Measurements from ENCODE around the gene ZDHHC5.
"Not testable (repeated sequence)": the region's sequence is repeated elsewhere in the genome, so short reads cannot be mapped to it uniquely, and the experiment has no call there.

The ZDHHC5 gene

GRCh38 chr11:57674251-57674650 lies 6.3 kb downstream of the ZDHHC5 start:
- Histone ChIP-seq H3K27me3 (no peaks in the 10 kb centered on the region), H3K4me1 (ENCODE audit: control insufficient read depth in 1 of 2, insufficient read depth in 1 of 2, low read depth in 1 of 2, low read length in 1 of 2) (peaks cover 5 to 11% of the 10 kb centered on the region in 2 experiments), H3K36me3 (peaks cover 62% of the 10 kb centered on the region), H3K27ac (no peak overlapping the region), H3K4me3 (ENCODE audit: low read depth in 1 of 2, low read length in 1 of 2) (no peak overlapping the region), H3K9me3 (no peaks in the 10 kb centered on the region)
- TF ChIP-seq, protein P1, sequence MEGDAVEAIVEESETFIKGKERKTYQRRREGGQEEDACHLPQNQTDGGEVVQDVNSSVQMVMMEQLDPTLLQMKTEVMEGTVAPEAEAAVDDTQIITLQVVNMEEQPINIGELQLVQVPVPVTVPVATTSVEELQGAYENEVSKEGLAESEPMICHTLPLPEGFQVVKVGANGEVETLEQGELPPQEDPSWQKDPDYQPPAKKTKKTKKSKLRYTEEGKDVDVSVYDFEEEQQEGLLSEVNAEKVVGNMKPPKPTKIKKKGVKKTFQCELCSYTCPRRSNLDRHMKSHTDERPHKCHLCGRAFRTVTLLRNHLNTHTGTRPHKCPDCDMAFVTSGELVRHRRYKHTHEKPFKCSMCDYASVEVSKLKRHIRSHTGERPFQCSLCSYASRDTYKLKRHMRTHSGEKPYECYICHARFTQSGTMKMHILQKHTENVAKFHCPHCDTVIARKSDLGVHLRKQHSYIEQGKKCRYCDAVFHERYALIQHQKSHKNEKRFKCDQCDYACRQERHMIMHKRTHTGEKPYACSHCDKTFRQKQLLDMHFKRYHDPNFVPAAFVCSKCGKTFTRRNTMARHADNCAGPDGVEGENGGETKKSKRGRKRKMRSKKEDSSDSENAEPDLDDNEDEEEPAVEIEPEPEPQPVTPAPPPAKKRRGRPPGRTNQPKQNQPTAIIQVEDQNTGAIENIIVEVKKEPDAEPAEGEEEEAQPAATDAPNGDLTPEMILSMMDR (IDR thresholded peaks at IDR 0.05), result no peak

DNA sequence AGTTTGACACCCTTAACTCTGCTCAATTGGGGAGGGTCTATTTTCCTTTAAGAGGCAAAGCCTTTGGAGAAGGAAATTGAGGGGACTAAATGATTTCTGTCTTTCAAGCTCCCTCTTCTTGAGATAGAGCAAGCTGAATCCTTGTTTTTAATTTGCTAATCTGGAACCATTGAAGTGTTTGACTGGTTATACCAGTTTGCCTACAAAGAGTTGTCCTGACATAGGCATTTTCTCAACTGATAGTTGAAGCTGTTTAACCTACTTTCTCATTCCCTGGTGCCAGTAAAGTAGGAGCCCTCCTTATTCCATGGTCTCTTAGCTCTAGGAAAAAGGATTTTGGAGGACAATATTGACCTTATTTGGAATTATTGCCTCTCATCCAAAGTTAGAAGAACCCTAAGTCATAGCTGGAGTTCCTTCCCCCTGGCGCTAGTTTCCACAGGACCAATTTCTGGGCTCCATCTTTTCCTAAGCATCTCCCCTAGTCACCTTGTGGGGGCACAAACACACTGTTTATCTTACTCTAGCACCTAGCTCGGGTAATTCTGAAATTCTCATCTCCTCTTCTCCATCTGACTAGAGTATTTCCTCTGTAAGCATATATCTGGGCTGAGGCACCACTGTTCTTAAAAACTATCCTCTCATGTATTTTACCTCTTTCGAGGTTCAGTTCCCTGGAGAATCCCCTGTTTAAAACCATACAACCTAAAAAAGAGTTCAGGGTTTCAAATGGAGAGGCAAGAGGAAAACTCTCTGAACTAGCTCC lies 7.4 kb downstream of the ZDHHC5 start:
- no peaks in the 10 kb centered on the region for H3K4me1 ChIP-seq (ENCODE audit: control insufficient read depth in 1 of 2, insufficient read depth in 1 of 2, low read depth in 1 of 2, low read length in 1 of 2)
- H3K27me3 ChIP-seq, result no peaks in the 10 kb centered on the region
- H3K36me3 ChIP-seq, result peaks cover 73% of the 10 kb centered on the region
- TF ChIP-seq, protein P1 (IDR thresholded peaks at IDR 0.05), result no peak
- H3K27ac ChIP-seq, result no peak overlapping the region
- H3K4me3 ChIP-seq (ENCODE audit: low read depth in 1 of 2, low read length in 1 of 2), result no peak overlapping the region
- no peaks in the 10 kb centered on the region for H3K9me3 ChIP-seq

- no peaks in the 10 kb centered on the region for H3K9me3 ChIP-seq
- H3K36me3 ChIP-seq, result peaks cover 86% of the 10 kb centered on the region
- no peaks in the 10 kb centered on the region for H3K4me1 ChIP-seq (ENCODE audit: control insufficient read depth in 1 of 2, insufficient read depth in 1 of 2, low read depth in 1 of 2, low read length in 1 of 2)
- H3K27me3 ChIP-seq, result no peaks in the 10 kb centered on the region
- no peak overlapping the region for H3K4me3 ChIP-seq (ENCODE audit: low read depth in 1 of 2, low read length in 1 of 2)
- TF ChIP-seq, protein P1 (IDR thresholded peaks at IDR 0.05), result no peak
- no peak overlapping the region for H3K27ac ChIP-seq
Observed at GRCh38 chr11:57679396-57679795, 11.5 kb downstream of the ZDHHC5 start.

GRCh38 chr11:57680552-57680874 lies 12.6 kb downstream of the ZDHHC5 start:
- Histone ChIP-seq H3K4me1 (ENCODE audit: control insufficient read depth in 1 of 2, insufficient read depth in 1 of 2, low read depth in 1 of 2, low read length in 1 of 2) (no peaks in the 10 kb centered on the region), H3K27me3 (no peaks in the 10 kb centered on the region), H3K27ac (no peak overlapping the region), H3K36me3 (peaks cover 86% of the 10 kb centered on the region), H3K9me3 (no peaks in the 10 kb centered on the region), H3K4me3 (ENCODE audit: low read depth in 1 of 2, low read length in 1 of 2) (no peak overlapping the region)
- TF ChIP-seq, protein P1 (IDR thresholded peaks at IDR 0.05), result no peak

DNA sequence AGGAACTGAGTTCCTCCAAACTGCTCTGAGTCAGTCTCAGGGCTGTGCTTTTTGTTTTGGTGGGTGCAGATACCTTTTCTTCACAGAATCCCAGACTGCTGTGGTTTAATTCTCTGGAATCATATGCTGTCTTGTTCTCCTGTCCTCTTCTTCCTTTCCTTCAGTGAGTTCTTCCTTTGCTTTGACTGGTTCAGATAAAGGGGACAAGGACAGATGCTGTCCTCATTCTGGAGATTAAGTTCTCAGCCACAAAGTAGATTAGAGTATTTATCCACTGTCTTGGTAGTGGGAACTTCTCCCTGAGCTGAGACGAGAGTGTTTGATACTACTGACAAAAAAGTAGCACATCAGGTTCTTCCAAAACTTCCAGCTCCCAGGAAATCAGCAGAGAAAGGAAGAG lies 13.3 kb downstream of the ZDHHC5 start:
- Histone ChIP-seq H3K9me3 (no peaks in the 10 kb centered on the region), H3K4me1 (ENCODE audit: control insufficient read depth in 1 of 2, insufficient read depth in 1 of 2, low read depth in 1 of 2, low read length in 1 of 2) (no peaks in the 10 kb centered on the region), H3K4me3 (ENCODE audit: low read depth in 1 of 2, low read length in 1 of 2) (no peak overlapping the region), H3K27ac (no peak overlapping the region), H3K36me3 (peaks cover 86% of the 10 kb centered on the region), H3K27me3 (no peaks in the 10 kb centered on the region)
- TF ChIP-seq, protein P1 (IDR thresholded peaks at IDR 0.05), result no peak

GRCh38 chr11:57690474-57690873 lies 22.6 kb downstream of the ZDHHC5 start:
- H3K9me3 ChIP-seq; H3K27me3 ChIP-seq; H3K4me3 ChIP-seq (ENCODE audit: low read depth in 1 of 2, low read length in 1 of 2); H3K27ac ChIP-seq; H3K4me1 ChIP-seq (ENCODE audit: control insufficient read depth in 1 of 2, insufficient read depth in 1 of 2, low read depth in 1 of 2, low read length in 1 of 2): not testable (repeated sequence)
- peaks cover 98% of the 10 kb centered on the region for H3K36me3 ChIP-seq
